ENCODE measurements around the gene RAB1A. TPM values are rescaled to one million over a fixed set of nuclear protein-coding genes. Genes with fewer than 3 reads are reported as not detected.

The RAB1A gene
- total and polyA plus RNA-seq, 2 of the 13 experiments (the other 11 are each of a cell fraction or from before 2014, with no cell fraction given), result 206 to 226 TPM

DNA sequence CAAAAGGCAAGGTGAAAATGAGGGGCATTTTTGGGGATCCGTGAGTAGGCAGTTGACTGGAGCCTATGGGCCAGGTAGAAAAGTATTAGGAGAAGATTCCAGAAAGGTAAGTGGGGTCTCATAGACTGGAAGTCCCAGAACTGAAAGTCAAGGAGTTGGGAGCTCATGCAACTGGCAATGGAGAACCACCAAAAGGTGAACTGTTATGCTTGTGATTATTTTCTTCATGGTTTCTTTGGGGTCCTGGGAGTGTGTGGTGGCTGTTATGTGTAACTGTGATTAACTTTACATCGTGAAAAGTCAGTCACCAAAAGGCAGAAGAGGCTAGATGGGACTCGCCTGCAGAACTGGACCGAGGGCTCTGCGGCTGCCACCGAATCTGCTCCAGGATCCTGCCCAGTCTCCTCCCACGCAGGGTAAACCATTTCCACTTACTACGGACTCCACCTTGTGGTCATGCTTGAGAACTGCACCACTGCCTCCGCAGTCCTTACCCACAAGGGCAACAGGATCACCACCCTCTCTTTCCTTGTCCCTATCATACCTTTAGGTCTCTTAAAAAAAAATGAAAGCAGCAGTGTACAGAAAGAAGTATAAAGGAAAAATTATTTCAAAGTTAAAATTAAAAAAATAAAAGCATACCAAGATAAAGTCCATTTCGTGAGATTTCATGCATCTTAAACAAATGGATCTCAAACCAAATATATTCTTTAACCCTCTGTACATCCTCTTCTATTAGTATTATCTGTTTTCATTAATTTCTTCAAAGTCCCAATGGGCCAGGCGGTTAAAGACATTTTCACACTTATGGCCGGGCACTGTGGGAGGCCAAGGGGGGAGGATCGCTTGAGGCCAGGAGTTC lies 89.3 kb downstream of the RAB1A start (continued):
- TF ChIP-seq, protein P1, sequence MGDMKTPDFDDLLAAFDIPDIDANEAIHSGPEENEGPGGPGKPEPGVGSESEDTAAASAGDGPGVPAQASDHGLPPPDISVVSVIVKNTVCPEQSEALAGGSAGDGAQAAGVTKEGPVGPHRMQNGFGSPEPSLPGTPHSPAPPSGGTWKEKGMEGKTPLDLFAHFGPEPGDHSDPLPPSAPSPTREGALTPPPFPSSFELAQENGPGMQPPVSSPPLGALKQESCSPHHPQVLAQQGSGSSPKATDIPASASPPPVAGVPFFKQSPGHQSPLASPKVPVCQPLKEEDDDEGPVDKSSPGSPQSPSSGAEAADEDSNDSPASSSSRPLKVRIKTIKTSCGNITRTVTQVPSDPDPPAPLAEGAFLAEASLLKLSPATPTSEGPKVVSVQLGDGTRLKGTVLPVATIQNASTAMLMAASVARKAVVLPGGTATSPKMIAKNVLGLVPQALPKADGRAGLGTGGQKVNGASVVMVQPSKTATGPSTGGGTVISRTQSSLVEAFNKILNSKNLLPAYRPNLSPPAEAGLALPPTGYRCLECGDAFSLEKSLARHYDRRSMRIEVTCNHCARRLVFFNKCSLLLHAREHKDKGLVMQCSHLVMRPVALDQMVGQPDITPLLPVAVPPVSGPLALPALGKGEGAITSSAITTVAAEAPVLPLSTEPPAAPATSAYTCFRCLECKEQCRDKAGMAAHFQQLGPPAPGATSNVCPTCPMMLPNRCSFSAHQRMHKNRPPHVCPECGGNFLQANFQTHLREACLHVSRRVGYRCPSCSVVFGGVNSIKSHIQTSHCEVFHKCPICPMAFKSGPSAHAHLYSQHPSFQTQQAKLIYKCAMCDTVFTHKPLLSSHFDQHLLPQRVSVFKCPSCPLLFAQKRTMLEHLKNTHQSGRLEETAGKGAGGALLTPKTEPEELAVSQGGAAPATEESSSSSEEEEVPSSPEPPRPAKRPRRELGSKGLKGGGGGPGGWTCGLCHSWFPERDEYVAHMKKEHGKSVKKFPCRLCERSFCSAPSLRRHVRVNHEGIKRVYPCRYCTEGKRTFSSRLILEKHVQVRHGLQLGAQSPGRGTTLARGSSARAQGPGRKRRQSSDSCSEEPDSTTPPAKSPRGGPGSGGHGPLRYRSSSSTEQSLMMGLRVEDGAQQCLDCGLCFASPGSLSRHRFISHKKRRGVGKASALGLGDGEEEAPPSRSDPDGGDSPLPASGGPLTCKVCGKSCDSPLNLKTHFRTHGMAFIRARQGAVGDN (CRISPR knock-in tag; IDR thresholded peaks at IDR 0.05), result peak; percentile 33; the same call in 1 of the 2 replicates
- TF ChIP-seq, protein P2, sequence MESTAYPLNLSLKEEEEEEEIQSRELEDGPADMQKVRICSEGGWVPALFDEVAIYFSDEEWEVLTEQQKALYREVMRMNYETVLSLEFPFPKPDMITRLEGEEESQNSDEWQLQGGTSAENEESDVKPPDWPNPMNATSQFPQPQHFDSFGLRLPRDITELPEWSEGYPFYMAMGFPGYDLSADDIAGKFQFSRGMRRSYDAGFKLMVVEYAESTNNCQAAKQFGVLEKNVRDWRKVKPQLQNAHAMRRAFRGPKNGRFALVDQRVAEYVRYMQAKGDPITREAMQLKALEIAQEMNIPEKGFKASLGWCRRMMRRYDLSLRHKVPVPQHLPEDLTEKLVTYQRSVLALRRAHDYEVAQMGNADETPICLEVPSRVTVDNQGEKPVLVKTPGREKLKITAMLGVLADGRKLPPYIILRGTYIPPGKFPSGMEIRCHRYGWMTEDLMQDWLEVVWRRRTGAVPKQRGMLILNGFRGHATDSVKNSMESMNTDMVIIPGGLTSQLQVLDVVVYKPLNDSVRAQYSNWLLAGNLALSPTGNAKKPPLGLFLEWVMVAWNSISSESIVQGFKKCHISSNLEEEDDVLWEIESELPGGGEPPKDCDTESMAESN (CRISPR knock-in tag; conservative IDR thresholded peaks at IDR 0.05), result peak; percentile 55; the same call in 1 of the 2 replicates
- TF ChIP-seq JARID2 (CRISPR knock-in tag; IDR thresholded peaks at IDR 0.05; ENCODE audit: insufficient replicate concordance) (no peak), ZNF841 (CRISPR knock-in tag; IDR thresholded peaks at IDR 0.05; ENCODE audit: borderline replicate concordance) (no peak), ASH2L (IDR thresholded peaks at IDR 0.05; ENCODE audit: insufficient read length, low read depth, low read length) (peak; percentile 41), SMC3 (IDR thresholded peaks at IDR 0.05; ENCODE audit: low read length) (peak; percentile 99), NCOR1 (IDR thresholded peaks at IDR 0.05; ENCODE audit: borderline replicate concordance, low read length) (no peak), MXD4 (CRISPR knock-in tag; IDR thresholded peaks at IDR 0.05) (peak; percentile 52; the same call in 1 of the 2 replicates), FOXA1 (IDR thresholded peaks at IDR 0.05) (no peak), FOXA1 (CRISPR knock-in tag; IDR thresholded peaks at IDR 0.05) (0 out of 2 replicates have a peak, but pooled peaks have one; percentile 9), ERF (CRISPR knock-in tag; IDR thresholded peaks at IDR 0.05) (peak; percentile 74; the same call in 1 of the 2 replicates), ZFP62 (CRISPR knock-in tag; IDR thresholded peaks at IDR 0.05) (no peak), HOXA3 (CRISPR knock-in tag; IDR thresholded peaks at IDR 0.05) (peak; percentile 49; the same call in 1 of the 2 replicates), NPAS2 (CRISPR knock-in tag; IDR thresholded peaks at IDR 0.05; ENCODE audit: borderline replicate concordance) (no peak), ZFP37 (CRISPR knock-in tag; IDR thresholded peaks at IDR 0.05; ENCODE audit: borderline replicate concordance) (peak; percentile 45; the same call in 1 of the 2 replicates), RAD21 (CRISPR knock-in tag; IDR thresholded peaks at IDR 0.05) (peak; percentile 92), JDP2 (CRISPR knock-in tag; IDR thresholded peaks at IDR 0.05; ENCODE audit: borderline replicate concordance) (no peak), ZNF20 (CRISPR knock-in tag; IDR thresholded peaks at IDR 0.05) (no peak), IKZF1 (IDR thresholded peaks at IDR 0.05) (no peak), ZNF782 (CRISPR knock-in tag; IDR thresholded peaks at IDR 0.05; ENCODE audit: borderline replicate concordance) (peak; percentile 52; the same call in 1 of the 2 replicates), ZNF282 (IDR thresholded peaks at IDR 0.05; ENCODE audit: partially characterized antibody) (no peak), FOXK2 (IDR thresholded peaks at IDR 0.05) (no peak)
